RWPE2 (cell line): ENCODE results near the gene SNHG17.
"Not testable (repeated sequence)": the region's sequence is repeated elsewhere in the genome, so short reads cannot be mapped to it uniquely, and the experiment has no call there.

Experiments used
- ATAC-seq: fragments of 200-7000 bp; cut with Tn5 transposase; 3 replicates; pipeline ENCODE4 v1.9.1; 2021; ENCODE audit warnings: low read depth
- DNase-seq: peaks from one replicate; pipeline ENCODE4 v3.0.0-alpha.2; 2020; ENCODE audit warnings: low spot score
- H3K27ac ChIP-seq: fragments of 450-650 bp; 2 replicates; pipeline ENCODE4 v1.5.1; 2017; ENCODE audit warnings: mild to moderate bottlenecking; ENCODE audit not compliant: poor library complexity, severe bottlenecking
- H3K27me3 ChIP-seq: fragments of 250-450 bp; sonication (Bioruptor Pico); 2 replicates; pipeline ENCODE4 v1.5.1; 2021; ENCODE audit warnings: mild to moderate bottlenecking, moderate library complexity; ENCODE audit not compliant: insufficient read depth, poor library complexity, severe bottlenecking
- H3K36me3 ChIP-seq: fragments of 250-450 bp; sonication (Bioruptor Pico); 2 replicates; pipeline ENCODE4 v1.5.1; 2020; ENCODE audit warnings: low read depth, mild to moderate bottlenecking, moderate library complexity
- H3K4me1 ChIP-seq: fragments of 250-450 bp; sonication (Bioruptor Pico); 2 replicates; pipeline ENCODE4 v1.5.1; 2021; ENCODE audit warnings: mild to moderate bottlenecking, moderate library complexity; ENCODE audit not compliant: insufficient read depth, poor library complexity, severe bottlenecking
- H3K4me3 ChIP-seq: fragments of 250-450 bp; sonication (Bioruptor Pico); 2 replicates; pipeline ENCODE4 v1.5.1; 2021; ENCODE audit warnings: mild to moderate bottlenecking, moderate library complexity; ENCODE audit not compliant: severe bottlenecking
- H3K9me3 ChIP-seq: fragments of 250-450 bp; sonication (Bioruptor Pico); 2 replicates; pipeline ENCODE4 v1.5.1; 2021; ENCODE audit warnings: mild to moderate bottlenecking, moderate library complexity; ENCODE audit not compliant: severe bottlenecking
- CTCF ChIP-seq: fragments of 450-650 bp; IDR thresholded peaks from one replicate; pipeline ENCODE4 v1.5.1; 2017; ENCODE audit warnings: mild to moderate bottlenecking, moderate library complexity; ENCODE audit not compliant: poor library complexity, severe bottlenecking

SNHG17 gene

GRCh38 chr20:38460631-38461030 lies 25.5 kb upstream of the SNHG17 start:
- ATAC-seq, DNase-seq, H3K4me3 ChIP-seq, H3K36me3 ChIP-seq, H3K4me1 ChIP-seq, H3K9me3 ChIP-seq, H3K27me3 ChIP-seq: not testable (repeated sequence)
- H3K27ac ChIP-seq = peak overlapping the region; percentile 39

- no peaks in the 10 kb centered on the region for H3K9me3 ChIP-seq
- H3K27ac ChIP-seq = peak overlapping the region; percentile 39
- TF ChIP-seq CTCF = no peak
- H3K4me1 ChIP-seq = peaks cover 9% of the 10 kb centered on the region
- DNase-seq (no peak), ATAC-seq (peak; percentile 99)
- H3K27me3 ChIP-seq = no peaks in the 10 kb centered on the region
- no peak overlapping the region for H3K4me3 ChIP-seq
- H3K36me3 ChIP-seq = no peaks in the 10 kb centered on the region
Measured at GRCh38 chr20:38460040-38460623, 25.0 kb upstream of the SNHG17 start.

GRCh38 chr20:38458314-38458713 lies 23.2 kb upstream of the SNHG17 start:
- H3K27ac ChIP-seq = no peak overlapping the region
- no peaks in the 10 kb centered on the region for H3K36me3 ChIP-seq
- no peaks in the 10 kb centered on the region for H3K27me3 ChIP-seq
- DNase-seq (no peak), ATAC-seq (no peak)
- no peak overlapping the region for H3K4me3 ChIP-seq
- H3K9me3 ChIP-seq = no peaks in the 10 kb centered on the region
- TF ChIP-seq CTCF = no peak
- H3K4me1 ChIP-seq = peaks cover 10% of the 10 kb centered on the region

- ATAC-seq = no peak
- DNase-seq = no peak
- H3K27me3 ChIP-seq = no peaks in the 10 kb centered on the region
- TF ChIP-seq CTCF = no peak
- H3K27ac ChIP-seq = no peak overlapping the region
- H3K4me3 ChIP-seq = no peak overlapping the region
- peaks cover 14% of the 10 kb centered on the region for H3K4me1 ChIP-seq
- no peaks in the 10 kb centered on the region for H3K9me3 ChIP-seq
- peaks cover 12% of the 10 kb centered on the region for H3K36me3 ChIP-seq
Measured at GRCh38 chr20:38454556-38455473, 19.7 kb upstream of the SNHG17 start.

GRCh38 chr20:38453941-38454340 lies 18.8 kb upstream of the SNHG17 start:
- no peaks in the 10 kb centered on the region for H3K27me3 ChIP-seq
- no peak overlapping the region for H3K4me3 ChIP-seq
- H3K4me1 ChIP-seq = peaks cover 11% of the 10 kb centered on the region
- DNase-seq (no peak), ATAC-seq (0 out of 3 replicates have a peak, but pooled peaks have one; percentile 11)
- no peak for TF ChIP-seq CTCF
- H3K36me3 ChIP-seq = peaks cover 21% of the 10 kb centered on the region
- no peaks in the 10 kb centered on the region for H3K9me3 ChIP-seq
- H3K27ac ChIP-seq = no peak overlapping the region
